AG04450 (cell line): Measurements from ENCODE around the gene PDE2A. TPM values are rescaled to one million over a fixed set of nuclear protein-coding genes. Genes with fewer than 3 reads are reported as not detected.

ENCODE experiments used
- CTCF ChIA-PET: fragments of 300-600, 350-600 bp; formaldehyde crosslinking; extraction: SDS; loops from one replicate; lab custom pipeline; 2022; ENCODE audit warnings: antibody characterized with exemption, inconsistent platforms; lab: Charles Lee
- POLR2A ChIA-PET: fragments of 350-600 bp; formaldehyde crosslinking; extraction: SDS; loops from one replicate; lab custom pipeline; 2021; ENCODE audit warnings: antibody characterized with exemption, inconsistent platforms; lab: Yijun Ruan, JAX
- DNase-seq: peaks from one replicate; pipeline ENCODE4 v3.0.0-alpha.2; 2011; ENCODE audit warnings: low read depth, low spot score
- H3K27ac ChIP-seq: one replicate; pipeline ENCODE4 v1.5.1; 2012; ENCODE audit warnings: low read depth, low read length, control low read depth
- H3K27me3 ChIP-seq: one replicate; pipeline ENCODE4 v1.6.0; 2012; ENCODE audit warnings: low read length; ENCODE audit not compliant: control insufficient read depth, insufficient read depth
- H3K4me3 ChIP-seq: 2 replicates; pipeline ENCODE4 v1.5.1; 2011; ENCODE audit warnings: mild to moderate bottlenecking, low read depth, low read length, control low read depth
- H3K9me3 ChIP-seq: 2 replicates; pipeline ENCODE4 v1.5.1; 2012; ENCODE audit warnings: low read length; ENCODE audit not compliant: control insufficient read depth, insufficient read depth
- CTCF ChIP-seq: IDR thresholded peaks from 2 replicates; pipeline ENCODE4 v1.5.1; 2011; ENCODE audit warnings: low read depth, low read length, control low read depth, inconsistent platforms
- polyA minus RNA-seq: library from RNA; depleted of rRNA, polyadenylated mRNA; stranded (reverse); fragments of >200 nt; gene quantifications from 2 replicates; pipeline ENCODE4 v1.2.3, GENCODE V29; 2011; rRNA and poly(A)+ RNA removed
- polyA plus RNA-seq: library from polyadenylated mRNA; depleted of rRNA; stranded (reverse); fragments of >200 nt; gene quantifications from 2 replicates; pipeline ENCODE4 v1.2.3, GENCODE V29; 2011; rRNA removed

PDE2A gene
- polyA plus RNA-seq (0.02 and 0.11 TPM in 2 replicates), polyA minus RNA-seq (0.32 TPM in 1 of 2 replicates, not detected in the other)

DNA sequence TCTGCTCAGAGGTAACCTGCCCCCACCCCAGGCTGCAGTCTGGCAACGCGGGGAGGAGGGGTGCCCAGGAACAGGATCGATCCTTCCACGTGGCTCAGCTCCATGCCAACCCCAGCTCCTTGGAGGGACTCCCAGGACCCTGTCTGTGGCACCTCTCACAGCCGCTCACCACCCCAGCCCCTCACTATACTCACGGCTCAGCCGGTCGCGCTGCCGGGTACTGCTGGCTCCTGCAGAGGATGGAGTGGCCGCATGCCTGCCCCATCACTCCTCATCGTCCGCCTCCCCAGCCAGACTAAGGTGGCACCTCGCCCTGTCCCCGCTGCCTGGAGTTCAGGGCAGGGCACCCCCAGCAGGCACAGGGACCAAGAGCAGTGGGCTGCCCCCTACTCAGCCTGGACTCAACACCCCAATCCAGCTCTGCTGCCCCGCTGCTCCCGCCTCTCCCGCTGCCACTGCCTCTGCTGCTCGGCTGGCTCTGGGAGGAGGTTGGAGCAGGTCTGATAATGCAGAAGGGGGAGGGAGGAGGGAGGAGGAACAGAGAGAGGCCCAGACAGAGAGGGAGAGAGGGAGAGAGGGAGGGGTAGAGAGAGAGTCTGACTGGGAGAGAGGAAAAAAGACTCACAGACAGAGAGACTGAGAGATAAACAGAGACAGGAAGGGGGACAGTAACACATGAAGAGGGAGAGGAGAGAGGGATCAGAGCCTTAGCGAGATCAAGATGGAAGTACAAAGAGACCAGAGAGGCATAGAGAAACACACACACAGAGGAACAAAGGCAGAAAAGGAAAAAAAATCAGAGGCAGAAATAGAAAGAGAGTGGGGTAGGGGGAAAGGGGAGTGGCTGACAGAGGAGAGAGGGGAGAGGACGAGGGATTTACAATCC is at the start of gene PDE2A:
PDE2A (minus strand) TSS at position 480 of the 886 bp plus-strand sequence; CDS start at position 265, 215 bp downstream.
- CTCF ChIA-PET: interaction anchor here (1.4 kb wide), 2 partner anchors 10 to 203 kb away, joined by 3 to 9 read pairs; no protein-coding TSS in a partner anchor
- H3K27ac ChIP-seq: no peak within 1 kb of the TSS
- no peak for TF ChIP-seq CTCF
- no peak within 1 kb of the TSS for H3K4me3 ChIP-seq
- no peaks in the 10 kb centered on the region for H3K9me3 ChIP-seq
- peaks cover 79% of the 10 kb centered on the region for H3K27me3 ChIP-seq
- no peak for DNase-seq
- POLR2A ChIA-PET: no interaction called here

DNA sequence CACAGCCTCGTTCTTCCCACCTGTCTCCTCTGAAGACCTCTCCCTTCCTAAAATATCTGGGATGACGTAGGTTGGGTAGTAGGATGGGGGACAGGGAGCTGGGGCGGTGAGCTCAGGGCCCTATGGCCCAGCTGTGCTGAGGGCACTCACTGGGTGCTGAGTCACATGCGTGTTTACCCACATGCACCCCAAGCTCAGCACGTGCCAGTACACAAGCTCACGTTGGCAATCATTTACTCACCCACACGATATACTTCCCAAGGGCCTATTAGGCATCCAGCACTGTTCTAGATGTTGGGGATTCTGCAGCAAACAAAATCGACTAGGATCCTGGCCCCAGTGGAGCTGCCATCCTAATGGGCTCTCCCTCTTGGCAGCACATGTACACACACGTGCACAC is 49.3 kb upstream of the PDE2A start:
- Histone ChIP-seq H3K4me3 (no peak overlapping the region), H3K9me3 (no peaks in the 10 kb centered on the region; the same call in 1 of the 2 replicates), H3K27ac (no peak overlapping the region), H3K27me3 (no peaks in the 10 kb centered on the region)
- TF ChIP-seq CTCF: no peak
- no peak for DNase-seq
- ChIA-PET CTCF (interaction anchor here (0.7 to 2.5 kb wide), 5 partner anchors 8 to 419 kb away, joined by 3 to 17 read pairs (median 3); partner anchors contain the start of genes FCHSD2 and STARD10), POLR2A (no interaction called here)

- TF ChIP-seq CTCF: no peak
- Histone ChIP-seq H3K27ac (peak overlapping the region; percentile 78), H3K9me3 (no peaks in the 10 kb centered on the region; the same call in 1 of the 2 replicates), H3K27me3 (no peaks in the 10 kb centered on the region), H3K4me3 (peak overlapping the region; percentile 80)
- DNase-seq: peak; percentile 65
- ChIA-PET CTCF (interaction anchor here (0.5 to 2.5 kb wide), 5 partner anchors 9 to 455 kb away, joined by 3 to 17 read pairs (median 4); partner anchors contain the start of gene STARD10), POLR2A (interaction anchor here (0.8 kb wide), 1 partner anchor 72 kb away, joined by 5 read pairs; the partner anchor contains the start of gene STARD10)
Observed at GRCh38 chr11:72722050-72722748, 48.0 kb upstream of the PDE2A start.

- CTCF ChIA-PET: interaction anchor here (1.5 to 2.5 kb wide), 2 partner anchors 72 to 456 kb away, joined by 3 to 17 read pairs; partner anchors contain the start of gene STARD10
- no peaks in the 10 kb centered on the region for H3K27me3 ChIP-seq
- peak overlapping the region; percentile 80 for H3K4me3 ChIP-seq
- H3K27ac ChIP-seq: peak overlapping the region; percentile 75
- POLR2A ChIA-PET: interaction anchor here (0.8 kb wide), 1 partner anchor 72 kb away, joined by 5 read pairs; the partner anchor contains the start of gene STARD10
- no peaks in the 10 kb centered on the region; the same call in 1 of the 2 replicates for H3K9me3 ChIP-seq
- DNase-seq: no peak
- no peak for TF ChIP-seq CTCF
Observed at GRCh38 chr11:72721689-72722049, 47.4 kb upstream of the PDE2A start.
